GM18861 (cell line): Measurements from ENCODE around the gene SEMA7A.

Source experiments
- ATAC-seq: cut with Tn5 transposase; IDR thresholded peaks from one replicate; pipeline ENCODE4 v1.9.1; 2021; ENCODE audit not compliant: unreplicated experiment

Gene SEMA7A

GRCh38 chr15:74453925-74454763 is 20.4 kb upstream of the SEMA7A start:
- no peak for ATAC-seq

GRCh38 chr15:74451861-74452835 is 18.4 kb upstream of the SEMA7A start:
- no peak for ATAC-seq

DNA sequence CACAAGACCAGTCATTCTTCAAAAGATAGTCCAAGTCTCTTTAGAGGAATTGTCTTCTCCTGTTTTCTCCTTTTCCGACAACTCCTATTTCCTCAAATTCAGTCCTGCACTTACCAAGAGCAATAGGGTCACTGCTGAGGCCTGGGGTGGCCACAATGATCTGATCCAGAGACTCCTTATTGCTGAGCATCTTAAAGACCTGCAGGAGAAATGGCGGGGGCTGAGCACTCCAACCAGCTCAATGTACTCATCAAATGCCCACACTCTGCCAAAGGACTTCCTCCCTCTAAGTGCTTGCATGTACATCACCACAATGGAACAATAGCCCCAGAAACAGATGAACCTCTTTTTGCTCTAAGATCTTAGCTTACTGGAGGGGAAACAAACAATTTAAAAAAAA is 17.6 kb upstream of the SEMA7A start:
- ATAC-seq = no peak

DNA sequence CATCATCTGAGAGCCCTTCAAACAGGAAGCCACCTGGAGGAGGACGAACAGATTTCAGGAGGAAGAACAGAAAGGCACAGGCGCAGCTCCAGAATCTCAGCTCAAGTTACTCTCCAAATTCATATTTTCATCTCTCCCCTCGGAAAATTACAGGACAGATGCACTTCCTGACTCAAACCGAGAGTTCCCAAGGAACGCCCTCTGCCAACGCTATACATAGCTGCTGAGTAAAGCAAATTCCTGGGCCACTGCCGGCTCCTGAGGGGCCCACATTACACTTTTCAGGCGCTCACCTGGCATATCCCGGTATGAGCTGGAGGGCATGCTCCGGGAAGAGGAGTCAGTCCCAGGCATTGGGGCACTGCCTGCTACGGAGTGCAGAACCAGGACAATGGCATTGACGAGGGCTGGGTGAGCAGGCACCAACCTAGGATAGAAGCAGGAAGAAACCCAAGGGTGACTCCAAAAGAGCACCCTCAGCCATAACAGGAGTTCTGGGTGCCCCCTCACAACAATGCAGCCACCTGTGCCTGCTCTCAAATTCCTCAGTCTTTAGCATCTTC is 16.0 kb upstream of the SEMA7A start:
- no peak for ATAC-seq

GRCh38 chr15:74449095-74449494 is 15.3 kb upstream of the SEMA7A start:
- ATAC-seq = no peak

DNA sequence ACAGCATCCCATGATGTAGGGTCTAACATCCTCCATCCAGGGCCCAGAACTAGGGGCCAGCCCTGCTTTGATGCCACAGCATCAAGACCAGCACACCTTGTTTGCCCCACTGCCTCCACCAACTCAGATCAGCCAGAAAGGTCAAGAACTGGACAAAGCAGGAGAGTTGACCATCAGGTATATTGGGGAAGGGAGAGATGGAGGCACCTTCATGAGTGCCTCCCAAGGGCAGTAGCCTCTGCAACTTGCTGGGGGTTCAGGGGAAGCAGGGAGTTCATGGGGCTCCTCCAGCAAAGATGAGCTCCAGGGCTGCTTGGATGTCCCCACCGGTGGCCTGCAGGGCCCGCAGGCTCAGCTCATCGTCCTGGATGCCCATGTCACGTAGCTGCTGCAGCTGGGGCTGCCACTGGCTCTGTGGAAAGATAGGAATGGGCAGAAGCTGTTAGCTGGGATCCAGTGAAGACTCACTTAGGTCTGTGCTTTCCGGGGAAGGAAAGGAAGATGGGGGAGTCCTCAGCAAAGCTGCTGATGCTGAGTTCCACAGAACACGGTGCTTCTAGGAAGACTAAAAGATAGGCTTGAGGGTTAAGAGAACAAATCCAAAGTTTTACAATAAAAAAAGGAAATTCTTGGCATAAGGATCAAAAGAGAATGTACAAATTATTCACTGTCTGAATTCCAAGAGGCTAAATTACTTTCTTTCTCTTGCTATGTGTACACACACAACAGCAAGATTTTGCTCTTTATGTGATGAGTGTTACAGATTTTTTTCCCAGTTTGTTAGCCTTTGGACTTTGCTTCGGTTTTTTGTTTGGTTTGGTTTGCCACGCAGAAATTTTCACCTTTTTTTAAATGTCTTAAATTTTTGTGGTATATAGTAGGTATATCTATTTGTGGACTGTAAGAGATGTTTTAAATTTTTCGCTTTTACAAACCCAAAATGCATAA is 12.3 kb upstream of the SEMA7A start:
- no peak for ATAC-seq

DNA sequence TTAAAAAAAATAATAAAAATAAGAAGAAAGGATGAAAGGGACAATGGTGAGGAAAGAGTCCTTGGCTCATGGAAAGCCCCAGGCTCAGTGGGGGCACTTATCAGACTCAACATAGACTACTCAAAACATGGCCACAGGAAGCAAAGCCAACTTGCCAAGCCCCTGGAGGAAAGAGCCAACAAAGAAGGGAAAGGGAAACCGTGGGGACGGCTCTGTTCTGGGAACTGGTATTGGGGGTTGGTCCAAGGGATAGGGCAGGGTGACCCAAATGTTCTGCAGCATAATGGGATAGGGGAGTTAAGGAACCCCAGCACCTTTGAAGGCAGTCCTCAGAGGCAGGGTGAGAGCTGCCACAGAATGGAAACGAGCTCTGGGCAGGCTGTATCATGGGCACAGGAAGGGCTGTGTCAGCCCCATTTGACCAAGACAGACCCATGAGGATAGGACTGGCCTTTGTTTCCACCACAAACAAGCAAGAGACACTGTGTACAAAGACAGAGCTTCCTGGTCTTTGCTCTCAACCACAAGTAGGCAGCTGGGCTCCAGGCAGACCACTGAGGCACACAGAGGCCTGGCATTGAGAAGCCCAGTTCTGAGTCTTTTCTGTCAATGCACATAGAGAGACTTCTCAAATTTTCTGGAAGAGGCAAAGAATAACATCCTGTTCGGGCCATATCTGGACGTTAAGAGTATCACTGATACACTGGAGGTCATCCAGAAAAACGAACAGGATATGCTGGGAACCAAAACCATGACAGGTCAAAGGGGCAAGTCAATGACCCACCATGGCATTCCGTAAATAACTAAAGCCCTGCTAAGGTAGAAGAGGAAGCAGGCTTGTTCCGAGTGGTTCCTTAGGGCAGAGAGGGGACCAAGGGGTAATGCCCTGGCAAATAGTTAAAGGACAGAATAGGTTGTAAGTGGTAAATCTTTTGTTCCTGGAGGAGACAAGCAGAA is 10.6 kb upstream of the SEMA7A start:
- no peak for ATAC-seq

DNA sequence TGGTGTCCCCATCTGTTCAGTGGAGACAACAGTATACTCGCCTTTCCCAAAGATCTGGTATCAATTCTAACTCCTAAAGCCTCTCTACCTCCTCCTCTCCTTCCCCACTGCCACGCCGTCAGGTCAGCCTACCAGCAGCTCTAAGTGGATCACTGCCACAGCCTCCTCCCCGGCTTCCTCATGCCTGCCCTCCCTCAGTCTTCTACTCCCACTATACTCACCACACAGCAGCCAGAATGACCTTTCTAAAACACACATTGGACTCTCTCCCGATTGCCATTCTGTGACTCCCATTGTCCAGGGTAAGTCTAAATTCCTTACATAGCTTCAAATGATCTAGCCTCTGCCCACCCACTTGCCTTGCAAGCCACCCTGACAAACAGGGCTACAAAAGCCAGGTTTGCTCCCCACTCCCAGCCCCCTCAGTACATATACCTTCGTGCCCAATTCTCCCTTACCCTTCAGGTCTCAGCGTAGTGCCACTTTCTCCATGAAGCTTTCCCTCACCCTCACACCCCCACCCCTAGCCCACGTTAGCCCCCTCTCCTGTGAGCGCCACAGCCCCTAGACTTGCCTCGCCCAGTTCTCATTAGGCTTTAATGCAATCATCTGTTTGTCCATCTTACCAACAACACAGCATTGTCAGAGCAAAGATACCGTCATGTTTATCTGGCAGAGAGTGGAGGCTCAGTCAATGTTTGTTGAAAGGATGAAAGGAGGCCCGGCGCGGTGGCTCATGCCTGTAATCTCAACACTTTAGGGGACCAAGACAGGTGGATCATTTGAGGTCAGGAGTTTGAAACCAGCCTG is 9.5 kb upstream of the SEMA7A start:
- ATAC-seq = no peak

- ATAC-seq = no peak
These were observed 8.8 kb upstream of the SEMA7A start for GRCh38 chr15:74442604-74443003.

GRCh38 chr15:74442063-74442462 is 8.3 kb upstream of the SEMA7A start:
- ATAC-seq = no peak

DNA sequence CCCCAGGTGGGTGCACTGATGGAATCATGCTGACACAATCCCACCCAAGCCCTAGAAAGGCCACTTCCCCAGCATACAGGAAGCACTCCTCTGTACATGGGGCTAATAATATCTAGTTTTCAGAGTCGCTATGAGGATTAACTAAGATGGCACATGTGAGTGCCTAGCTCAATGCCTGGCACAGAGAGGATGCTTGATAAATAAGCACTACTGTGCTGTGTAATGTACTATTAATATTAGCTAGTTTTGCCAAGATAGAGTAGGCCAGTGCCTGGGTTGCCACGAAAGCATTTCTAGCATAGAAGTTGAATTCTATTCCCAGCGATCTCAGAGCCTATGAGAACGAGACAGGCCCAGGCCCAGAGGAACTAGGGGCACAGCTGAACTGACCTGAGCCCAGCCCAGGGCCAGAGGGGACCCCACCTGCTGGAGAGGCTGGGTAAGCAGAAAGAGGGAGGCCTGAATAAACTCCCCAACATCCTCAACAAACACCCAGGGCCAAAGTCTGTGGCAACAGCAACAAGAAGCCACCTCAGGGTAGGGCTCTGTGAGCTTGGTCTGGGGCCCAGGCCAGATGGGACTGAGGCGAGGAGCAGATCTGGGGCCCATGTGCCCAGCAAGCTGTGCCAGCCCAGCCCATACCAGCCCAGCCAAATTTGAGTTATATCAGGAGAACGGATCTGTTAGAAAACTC is 7.6 kb upstream of the SEMA7A start:
- ATAC-seq = no peak

DNA sequence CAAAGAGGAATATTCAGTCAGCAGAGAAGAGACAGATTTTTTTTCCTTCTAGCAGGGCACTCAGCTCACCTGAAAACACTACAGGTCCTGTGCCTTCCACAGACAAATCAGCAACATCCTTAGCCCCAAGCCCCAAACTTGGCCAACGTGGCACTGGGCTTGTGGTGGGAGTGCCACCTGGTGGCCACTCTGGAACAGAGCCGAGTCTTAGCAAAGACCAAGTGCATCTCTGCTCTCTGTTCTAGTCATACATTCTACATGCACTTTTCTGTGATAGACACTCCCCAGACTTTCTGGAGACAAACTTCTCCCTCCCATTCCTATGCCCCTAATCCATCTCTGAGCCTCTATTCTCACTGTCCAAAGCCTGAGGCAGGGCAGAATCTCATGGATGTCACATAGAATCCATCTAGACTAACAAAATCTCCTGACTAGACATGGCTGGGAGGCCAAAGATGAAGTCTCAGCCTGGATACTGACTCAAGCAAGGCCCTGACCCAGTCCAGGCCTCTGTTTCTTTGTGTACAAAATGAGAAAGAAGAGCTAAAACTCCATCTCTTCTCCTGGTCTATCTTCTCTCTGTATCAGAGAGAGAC is 5.1 kb upstream of the SEMA7A start:
- no peak for ATAC-seq

- no peak for ATAC-seq
These were observed 4.4 kb upstream of the SEMA7A start for GRCh38 chr15:74438206-74438605.

DNA sequence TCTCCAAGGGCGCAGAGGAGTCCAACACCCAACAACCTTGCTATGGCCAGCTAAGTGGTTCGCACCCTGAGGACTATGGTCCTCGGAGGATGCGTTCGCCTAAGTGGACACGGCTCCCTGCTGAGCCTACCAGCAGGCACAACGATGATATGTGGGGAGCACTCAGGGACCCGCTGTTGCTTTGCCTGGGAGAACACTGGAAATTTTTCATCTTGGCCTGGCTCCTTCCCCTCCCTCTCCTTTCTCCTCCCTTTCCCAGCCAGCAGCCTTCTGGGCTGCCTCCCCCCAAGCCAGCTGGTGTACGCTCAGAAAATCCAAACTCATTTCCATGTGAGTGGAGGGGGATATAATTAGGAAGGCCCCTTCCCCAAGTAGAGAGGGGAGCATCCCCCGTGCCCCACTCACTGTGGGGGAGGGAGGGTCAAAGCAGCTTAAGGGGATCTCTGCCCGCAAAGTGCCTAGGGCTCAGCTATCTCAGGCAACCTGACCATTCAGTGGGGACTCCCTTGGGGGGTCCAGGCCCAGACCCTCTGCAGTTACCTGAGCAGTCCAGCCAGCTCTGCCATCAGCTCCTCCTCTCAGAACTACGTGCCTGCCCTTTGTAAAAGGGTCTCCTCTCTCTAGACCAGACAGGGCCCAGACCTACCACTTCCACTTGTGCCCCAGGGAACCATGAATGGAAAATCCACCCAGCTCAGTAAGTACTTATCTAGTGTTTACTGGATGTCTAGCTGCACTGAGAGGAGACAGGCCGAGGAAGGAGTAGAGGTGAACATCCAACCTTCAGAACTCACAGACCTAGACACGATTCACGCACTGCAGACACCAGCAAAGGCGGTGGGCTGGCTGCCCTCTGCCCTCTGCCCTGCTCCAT is 742 bp upstream of the SEMA7A start:
- no peak for ATAC-seq

GRCh38 chr15:74432968-74433591 is 678 bp downstream of the SEMA7A start:
- no peak for ATAC-seq
